A549 (cell line): ENCODE data around the gene APLN. TPM values are rescaled to one million over a fixed set of nuclear protein-coding genes. Genes with fewer than 3 reads are reported as not detected.

Experiments
- ATAC-seq, 2 experiments: fragments of 200-7000 bp in 1 of 2; fragments of >200 bp in 1 of 2; cut with Nextera tagmentation in 1 of 2; cut with Tn5 transposase in 1 of 2; 3 replicates each; pipeline versions ENCODE4 v1.8.0 to v1.9.1; 2018 to 2020; ENCODE audit warnings: mild to moderate bottlenecking in 1 of 2, moderate library complexity in 1 of 2
- CTCF ChIA-PET: fragments of 300-600 bp; sonication (Branson Sonifier 250); formaldehyde crosslinking; extraction: SDS; loops from one replicate; lab custom pipeline; 2021; ENCODE audit warnings: antibody characterized with exemption, inconsistent platforms; lab: Yijun Ruan, JAX
- POLR2A ChIA-PET: fragments of 350-600 bp; formaldehyde crosslinking; extraction: SDS; loops from one replicate; lab custom pipeline; 2021; ENCODE audit warnings: antibody characterized with exemption, inconsistent platforms; lab: Yijun Ruan, JAX
- DNase-seq, 2 experiments: peaks; one replicate each; pipeline versions ENCODE4 v3.0.0 to v3.0.0-alpha.2; 2011 to 2016; ENCODE audit warnings: low read depth in 1 of 2, low spot score in 1 of 2
- FAIRE-seq: peaks from 2 replicates; lab custom pipeline; 2011; peaks lifted over from hg19 to GRCh38; lab: Jason Lieb, UNC
- H3K27ac ChIP-seq, 2 experiments: fragments of >200 bp; sonication (Bioruptor Twin); formaldehyde crosslinking; 3 replicates each; pipeline ENCODE4 v1.5.1; 2016 to 2017
- H3K4me1 ChIP-seq: fragments of >200 bp; sonication (Bioruptor Twin); formaldehyde crosslinking; 3 replicates; pipeline ENCODE4 v1.6.1; 2016
- H3K4me2 ChIP-seq: fragments of >200 bp; sonication (Bioruptor Twin); formaldehyde crosslinking; 3 replicates; pipeline ENCODE4 v1.6.1; 2016
- H3K4me3 ChIP-seq: fragments of >200 bp; sonication (Bioruptor Twin); formaldehyde crosslinking; 3 replicates; pipeline ENCODE4 v1.5.1; 2016
- H3K9me3 ChIP-seq: fragments of >200 bp; sonication (Bioruptor Twin); formaldehyde crosslinking; 3 replicates; pipeline ENCODE4 v1.6.1; 2016
- ATOH8 ChIP-seq: fragments of 250-450 bp; sonication (Bioruptor Pico); IDR thresholded peaks from 2 replicates; pipeline ENCODE4 v1.5.0; 2020; ENCODE audit warnings: low read depth, mild to moderate bottlenecking, moderate library complexity
- BHLHE40 ChIP-seq: IDR thresholded peaks from 2 replicates; pipeline ENCODE4 v1.6.1; 2012; ENCODE audit warnings: low read depth, low read length, inconsistent platforms
- CBX8 ChIP-seq: fragments of 200-600 bp; sonication (generic); IDR thresholded peaks from 2 replicates; pipeline ENCODE4 v1.6.1; 2016
- CHD4 ChIP-seq: fragments of 200-600 bp; sonication (generic); IDR thresholded peaks from 2 replicates; pipeline ENCODE4 v1.6.1; 2016; ENCODE audit warnings: antibody characterized with exemption, mild to moderate bottlenecking, borderline replicate concordance
- EHF ChIP-seq: fragments of 250-450 bp; sonication (Bioruptor Pico); IDR thresholded peaks from 2 replicates; pipeline ENCODE4 v1.5.0; 2020; ENCODE audit warnings: mild to moderate bottlenecking
- EHMT2 ChIP-seq: fragments of 200-600 bp; sonication (generic); IDR thresholded peaks from 2 replicates; pipeline ENCODE4 v1.6.1; 2016; ENCODE audit warnings: antibody characterized with exemption, low read depth, mild to moderate bottlenecking, moderate library complexity
- EP300 ChIP-seq, 2 experiments: fragments of >200 bp; sonication (Bioruptor Twin); formaldehyde crosslinking; IDR thresholded peaks; 2 replicates in 1 of 2; 3 replicates in 1 of 2; pipeline ENCODE4 v1.6.1; 2016 to 2017
- FOSL2 ChIP-seq, 2 experiments: fragments of 450-650 bp in 1 of 2; fragments of >200 bp in 1 of 2; sonication (Bioruptor Twin) in 1 of 2; formaldehyde crosslinking; IDR thresholded peaks; 2 replicates each; pipeline versions ENCODE4 v1.5.0 to v1.6.1; 2016 to 2020; ENCODE audit warnings: mild to moderate bottlenecking in 1 of 2, moderate library complexity in 1 of 2
- FOXS1 ChIP-seq: fragments of 250-450 bp; sonication (Bioruptor Pico); IDR thresholded peaks from 2 replicates; pipeline ENCODE4 v1.5.0; 2020; ENCODE audit warnings: mild to moderate bottlenecking, moderate library complexity
- GATA3 ChIP-seq: IDR thresholded peaks from 2 replicates; pipeline ENCODE4 v1.6.1; 2012; ENCODE audit warnings: borderline replicate concordance
- HEYL ChIP-seq: fragments of 250-450 bp; sonication (Bioruptor Pico); IDR thresholded peaks from 2 replicates; pipeline ENCODE4 v1.8.0; 2021; ENCODE audit warnings: mild to moderate bottlenecking, moderate library complexity
- HMGXB4 ChIP-seq: fragments of 250-450 bp; sonication (Bioruptor Pico); IDR thresholded peaks from 2 replicates; pipeline ENCODE4 v1.5.0; 2021; ENCODE audit warnings: mild to moderate bottlenecking, moderate library complexity, borderline replicate concordance
- HOXA7 ChIP-seq: fragments of 250-450 bp; sonication (Bioruptor Pico); IDR thresholded peaks from 2 replicates; pipeline ENCODE4 v1.5.0; 2020; ENCODE audit warnings: mild to moderate bottlenecking, moderate library complexity
- HOXB13 ChIP-seq: fragments of 250-450 bp; sonication (Bioruptor Pico); IDR thresholded peaks from 2 replicates; pipeline ENCODE4 v1.5.0; 2020; ENCODE audit warnings: low read depth, mild to moderate bottlenecking, moderate library complexity
- JUN ChIP-seq, 2 experiments: fragments of >200 bp; sonication (Bioruptor Twin); formaldehyde crosslinking; IDR thresholded peaks; 2 replicates in 1 of 2; 3 replicates in 1 of 2; pipeline ENCODE4 v1.6.1; 2016 to 2017
- JUNB ChIP-seq: fragments of >200 bp; sonication (Bioruptor Twin); formaldehyde crosslinking; IDR thresholded peaks from 2 replicates; pipeline ENCODE4 v1.6.1; 2016
- KDM1A ChIP-seq: fragments of 200-600 bp; sonication (generic); IDR thresholded peaks from 2 replicates; pipeline ENCODE4 v1.6.1; 2016; ENCODE audit warnings: low read depth, mild to moderate bottlenecking
- KDM5A ChIP-seq: fragments of 200-600 bp; sonication (generic); IDR thresholded peaks from 2 replicates; pipeline ENCODE4 v1.6.1; 2016; ENCODE audit warnings: antibody characterized with exemption, mild to moderate bottlenecking
- MAZ ChIP-seq: fragments of 150-350 bp; IDR thresholded peaks from 2 replicates; pipeline ENCODE4 v1.6.1; 2014; ENCODE audit warnings: antibody characterized with exemption, low read depth, low read length, borderline replicate concordance
- NFE2L2 ChIP-seq: fragments of 150-350 bp; conservative IDR thresholded peaks from 2 replicates; pipeline ENCODE4 v1.6.1; 2014; ENCODE audit warnings: low read length
- NPAS2 ChIP-seq: fragments of 250-450 bp; sonication (Bioruptor Pico); IDR thresholded peaks from 2 replicates; pipeline ENCODE4 v1.8.0; 2022; ENCODE audit warnings: mild to moderate bottlenecking, moderate library complexity, borderline replicate concordance
- NR3C1 ChIP-seq: fragments of >200 bp; sonication (Bioruptor Twin); formaldehyde crosslinking; IDR thresholded peaks from 3 replicates; pipeline ENCODE4 v1.6.1; 2017
- PHF8 ChIP-seq: fragments of 200-600 bp; sonication (generic); IDR thresholded peaks from 2 replicates; pipeline ENCODE4 v1.6.1; 2016; ENCODE audit warnings: low read depth, mild to moderate bottlenecking, antibody characterized with exemption, moderate library complexity, borderline replicate concordance
- POLR2A ChIP-seq: IDR thresholded peaks from 2 replicates; pipeline ENCODE4 v1.6.1; 2012; ENCODE audit warnings: mild to moderate bottlenecking, low read length
- POLR2AphosphoS2 ChIP-seq: conservative IDR thresholded peaks from 2 replicates; pipeline ENCODE4 v1.6.1; 2012; ENCODE audit warnings: low read length, improper control_type of control experiment, inconsistent platforms
- RARB ChIP-seq: fragments of 250-450 bp; sonication (Bioruptor Pico); IDR thresholded peaks from 2 replicates; pipeline ENCODE4 v1.8.0; 2021; ENCODE audit warnings: mild to moderate bottlenecking, moderate library complexity
- REST ChIP-seq: fragments of 200-600 bp; sonication (generic); IDR thresholded peaks from 2 replicates; pipeline ENCODE4 v1.6.1; 2016; ENCODE audit warnings: antibody characterized with exemption, mild to moderate bottlenecking, moderate library complexity
- RFX5 ChIP-seq: fragments of 450-650 bp; IDR thresholded peaks from 2 replicates; pipeline ENCODE4 v1.7.1; 2014; ENCODE audit warnings: antibody characterized with exemption, mild to moderate bottlenecking, moderate library complexity
- TP53 ChIP-seq: fragments of 250-450 bp; sonication (Bioruptor Pico); IDR thresholded peaks from 2 replicates; pipeline ENCODE4 v1.5.0; 2021; ENCODE audit warnings: mild to moderate bottlenecking, moderate library complexity
- ZC3H11A ChIP-seq: fragments of 450-650 bp; IDR thresholded peaks from 2 replicates; pipeline ENCODE4 v1.6.1; 2014; ENCODE audit warnings: antibody characterized with exemption, mild to moderate bottlenecking
- ZSCAN20 ChIP-seq: fragments of 250-450 bp; sonication (Bioruptor Pico); IDR thresholded peaks from 2 replicates; pipeline ENCODE4 v1.8.0; 2022; ENCODE audit warnings: mild to moderate bottlenecking, moderate library complexity
- WGBS: methylation state at CpG from one replicate; pipeline ENCODE4 v1.1.6; 2017; ENCODE audit errors: missing lambda C conversion rate; 5-methylcytosine and 5-hydroxymethylcytosine counted together
- polyA plus RNA-seq, 4 experiments: library from polyadenylated mRNA; depleted of rRNA in 3 of 4; stranded (reverse); fragments of >200 nt; fragmentation: RNase III in 1 of 4; extraction: RNeasy Plus Mini Kit Qiagen cat#74134 plus additional on column Dnase treatment in 1 of 4; gene quantifications; 2 replicates in 3 of 4; 3 replicates in 1 of 4; pipeline ENCODE4 v1.2.3, GENCODE V29; 2011 to 2017

APLN gene
- polyA plus RNA-seq, 2 of the 4 experiments (the other 2 are of a cell fraction), result 0.18 to 0.74 TPM

- ChIA-PET CTCF (interaction anchor here (0.6 to 3.3 kb wide), 3 partner anchors 25 to 673 kb away, joined by 3 to 17 read pairs (median 11); no protein-coding TSS in a partner anchor), POLR2A (no interaction called here)
- H3K27ac ChIP-seq, result no peak overlapping the region
- H3K4me1 ChIP-seq, result peaks cover 18% of the 10 kb centered on the region
- ATAC-seq (no peak), FAIRE-seq (no peak), DNase-seq (no peak)
- H3K9me3 ChIP-seq, result no peaks in the 10 kb centered on the region
- no peak overlapping the region for H3K4me3 ChIP-seq
- H3K4me2 ChIP-seq, result no peak overlapping the region
- 84% methylated on average over 7 of the region's 8 CpGs for WGBS
- TF ChIP-seq JUN (IDR thresholded peaks at IDR 0.05) (no peak), ZSCAN20 (CRISPR knock-in tag) (no peak), CBX8 (no peak), KDM5A (no peak), EP300 (IDR thresholded peaks at IDR 0.05) (no peak), ZC3H11A (no peak), HEYL (CRISPR knock-in tag) (no peak), NR3C1 (no peak), TP53 (no peak), PHF8 (no peak)
Measured at GRCh38 chrX:129701624-129702069, 46.9 kb upstream of the APLN start.

- no peak for FAIRE-seq
- ATAC-seq, result no peak
- Histone ChIP-seq H3K4me2 (no peak overlapping the region), H3K27ac (no peak overlapping the region), H3K4me3 (no peak overlapping the region), H3K9me3 (no peaks in the 10 kb centered on the region), H3K4me1 (peaks cover 18% of the 10 kb centered on the region)
- WGBS, result 79% methylated on average over 4 of the region's 4 CpGs
- ChIA-PET POLR2A (no interaction called here), CTCF (interaction anchor here (1.2 to 3.3 kb wide), 3 partner anchors 19 to 64 kb away, joined by 3 to 17 read pairs (median 11); no protein-coding TSS in a partner anchor)
- TF ChIP-seq EHF (CRISPR knock-in tag) (no peak), RARB (CRISPR knock-in tag) (no peak), NPAS2 (CRISPR knock-in tag) (no peak), REST (no peak), ATOH8 (CRISPR knock-in tag) (no peak), BHLHE40 (no peak), RFX5 (no peak), KDM1A (no peak), NR3C1 (no peak), HOXA7 (CRISPR knock-in tag) (no peak), EHMT2 (no peak), CHD4 (no peak), JUN (IDR thresholded peaks at IDR 0.05) (no peak)
- no peak for DNase-seq
Measured at GRCh38 chrX:129700536-129700935, 45.8 kb upstream of the APLN start.

- POLR2A ChIA-PET, result no interaction called here
- peaks cover 18% of the 10 kb centered on the region for H3K4me1 ChIP-seq
- peak overlapping the region in 1 of 2 experiments; percentile 54; a peak in 1 of 6 replicates for H3K27ac ChIP-seq
- FAIRE-seq (peak; percentile 84), ATAC-seq (peak in 1 of 2 experiments; percentile 79; a peak in 3 of 6 replicates), DNase-seq (peak; percentile 9 to 33)
- H3K4me3 ChIP-seq, result no peak overlapping the region
- CTCF ChIA-PET, result interaction anchor here (1.1 kb wide), 1 partner anchor 9 kb away, joined by 3 read pairs; no protein-coding TSS in a partner anchor
- no peaks in the 10 kb centered on the region for H3K9me3 ChIP-seq
- peak overlapping the region; percentile 58 for H3K4me2 ChIP-seq
- TF ChIP-seq FOSL2 (IDR thresholded peaks at IDR 0.05), result peak; percentile 82
- TF ChIP-seq FOSL2 (CRISPR knock-in tag; IDR thresholded peaks at IDR 0.05), result peak; percentile 93
- TF ChIP-seq POLR2AphosphoS2, result no peak
- no peak for TF ChIP-seq HMGXB4 (CRISPR knock-in tag)
- peak; percentile 52; the same call in 1 of the 2 replicates for TF ChIP-seq GATA3
- TF ChIP-seq FOXS1 (CRISPR knock-in tag), result no peak
- peak; percentile 85 for TF ChIP-seq JUNB
- no peak for TF ChIP-seq HOXB13 (CRISPR knock-in tag)
- TF ChIP-seq POLR2A, result no peak
- TF ChIP-seq MAZ, result no peak
- no peak for TF ChIP-seq NFE2L2
Measured at GRCh38 chrX:129698150-129698549, 43.4 kb upstream of the APLN start.
